HCT116 (cell line): Measurements from ENCODE around the gene IGFBP2. TPM values are rescaled to one million over a fixed set of nuclear protein-coding genes. Genes with fewer than 3 reads are reported as not detected.

Experiments
- ATAC-seq: fragments of 200-7000 bp; cut with Tn5 transposase; 2 replicates; pipeline ENCODE4 v1.9.1; 2020; ENCODE audit warnings: mild to moderate bottlenecking, moderate library complexity
- BruUV-seq: library from RNA; stranded (reverse); fragments of 400-500 nt; replicated peaks from 2 replicates; lab custom pipeline; 2021; lab: Mats Ljungman, UMichigan
- CTCF ChIA-PET: fragments of 300-600 bp; sonication (Branson Sonifier 250); formaldehyde crosslinking; loops from one replicate; lab custom pipeline; 2021; ENCODE audit warnings: antibody characterized with exemption; lab: Charles Lee
- POLR2A ChIA-PET: fragments of 300-600, 350-600 bp; sonication (Branson Sonifier 250); formaldehyde crosslinking; loops from one replicate; lab custom pipeline; 2021; ENCODE audit warnings: antibody characterized with exemption; lab: Charles Lee
- RAD21 ChIA-PET, 2 experiments: fragments of 300-600 bp; sonication (Branson Sonifier 250); formaldehyde crosslinking; loops; one replicate each; lab custom pipeline; 2023; ENCODE audit warnings: low total read pairs in 2 of 2; ENCODE audit not compliant: uncharacterized antibody in 2 of 2, unreplicated experiment in 2 of 2, low non-redundant PET in 1 of 2; lab: Charles Lee
- DNase-seq: peaks from one replicate; pipeline ENCODE4 v3.0.0-alpha.2; 2010; ENCODE audit warnings: low read depth, low spot score
- H2AFZ ChIP-seq: fragments of 200-600 bp; shearing (Covaris generic), sonication (generic); 2 replicates; pipeline ENCODE4 v1.6.1; 2017; ENCODE audit warnings: low read depth, mixed run types, mixed read lengths, antibody characterized with exemption, low read length; ENCODE audit not compliant: poor library complexity, severe bottlenecking
- H3K27ac ChIP-seq: 2 replicates; pipeline ENCODE4 v1.5.1; 2012; ENCODE audit warnings: low read depth, low read length
- H3K27me3 ChIP-seq: fragments of 200-600 bp; sonication (generic); 2 replicates; pipeline ENCODE4 v1.6.1; 2016; ENCODE audit warnings: mixed run types, low read length, mixed read lengths; ENCODE audit not compliant: insufficient read depth
- H3K36me3 ChIP-seq, 2 experiments: fragments of 200-500 bp in 1 of 2; fragments of 200-600 bp in 1 of 2; sonication (Bioruptor generic) in 1 of 2; sonication (generic) in 1 of 2; 2 replicates each; pipeline versions ENCODE4 v1.5.1 to v1.6.1; 2014 to 2016; ENCODE audit warnings: low read length in 2 of 2, inconsistent platforms in 1 of 2, mixed read lengths in 1 of 2, mixed run types in 1 of 2; ENCODE audit not compliant: insufficient read depth in 2 of 2, control insufficient read depth in 1 of 2
- H3K4me1 ChIP-seq, 2 experiments: fragments of 200-600 bp in 1 of 2; sonication (generic) in 1 of 2; 2 replicates each; pipeline versions ENCODE4 v1.5.1 to v1.6.1; 2012 to 2017; ENCODE audit warnings: low read length in 2 of 2, inconsistent platforms in 1 of 2, mild to moderate bottlenecking in 1 of 2, mixed read lengths in 1 of 2, mixed run types in 1 of 2, moderate library complexity in 1 of 2; ENCODE audit not compliant: insufficient read depth in 2 of 2, control insufficient read depth in 1 of 2
- H3K4me2 ChIP-seq: fragments of 200-600 bp; sonication (generic); 2 replicates; pipeline ENCODE4 v1.6.1; 2017; ENCODE audit warnings: mixed run types, low read length, mixed read lengths
- H3K4me3 ChIP-seq, 2 experiments: fragments of 200-600 bp in 1 of 2; sonication (generic) in 1 of 2; replicated peaks in 1 of 2; 2 replicates each; pipeline ENCODE4 v1.5.1; 2011 to 2016; ENCODE audit warnings: low read length in 2 of 2, control low read depth in 1 of 2, low read depth in 1 of 2, mild to moderate bottlenecking in 1 of 2, mixed read lengths in 1 of 2, mixed run types in 1 of 2
- H3K79me2 ChIP-seq: fragments of 200-600 bp; sonication (generic); 2 replicates; pipeline ENCODE4 v1.6.1; 2017; ENCODE audit warnings: mild to moderate bottlenecking, mixed run types, low read length, moderate library complexity, mixed read lengths; ENCODE audit not compliant: insufficient read depth
- H3K9ac ChIP-seq: fragments of 200-600 bp; sonication (generic); 2 replicates; pipeline ENCODE4 v1.6.1; 2016; ENCODE audit warnings: low read length, mixed read lengths
- H3K9me2 ChIP-seq: fragments of 200-600 bp; sonication (generic), shearing (Covaris generic); 2 replicates; pipeline ENCODE4 v1.6.1; 2017; ENCODE audit warnings: mixed run types, mild to moderate bottlenecking, moderate library complexity; ENCODE audit not compliant: insufficient read depth
- H3K9me3 ChIP-seq, 2 experiments: fragments of 200-500 bp in 1 of 2; fragments of 200-600 bp in 1 of 2; sonication (Bioruptor generic) in 1 of 2; sonication (generic) in 1 of 2; 2 replicates each; pipeline ENCODE4 v1.6.1; 2014 to 2017; ENCODE audit warnings: low read length in 2 of 2, mixed read lengths in 2 of 2, inconsistent platforms in 1 of 2, low read depth in 1 of 2, mild to moderate bottlenecking in 1 of 2, mixed run types in 1 of 2, moderate library complexity in 1 of 2; ENCODE audit not compliant: control insufficient read depth in 1 of 2, insufficient read depth in 1 of 2
- H4K20me1 ChIP-seq: fragments of 200-600 bp; sonication (generic), shearing (Covaris generic); 2 replicates; pipeline ENCODE4 v1.6.1; 2017; ENCODE audit warnings: mixed run types, mild to moderate bottlenecking, moderate library complexity; ENCODE audit not compliant: insufficient read depth
- CTCF ChIP-seq, 3 experiments: fragments of 200-600 bp in 1 of 3; sonication (generic) in 1 of 3; IDR thresholded peaks in 2 of 3; conservative IDR thresholded peaks in 1 of 3; 2 replicates each; pipeline ENCODE4 v1.5.1; 2012 to 2017; ENCODE audit warnings: low read depth in 2 of 3, low read length in 2 of 3, antibody characterized with exemption in 1 of 3, borderline replicate concordance in 1 of 3, control low read depth in 1 of 3, mild to moderate bottlenecking in 1 of 3, mixed read lengths in 1 of 3, mixed run types in 1 of 3, moderate library complexity in 1 of 3; ENCODE audit not compliant: insufficient read depth in 1 of 3
- MAX ChIP-seq: IDR thresholded peaks from 2 replicates; pipeline ENCODE4 v1.6.1; 2012
- RAD21 ChIP-seq: IDR thresholded peaks from 2 replicates; pipeline ENCODE4 v1.6.1; 2012; ENCODE audit warnings: low read depth, mild to moderate bottlenecking
- SRF ChIP-seq: IDR thresholded peaks from 2 replicates; pipeline ENCODE4 v1.6.1; 2012; ENCODE audit warnings: low read depth
- ZNF274 ChIP-seq: fragments of 200-500 bp; sonication (Bioruptor generic); IDR thresholded peaks from 2 replicates; pipeline ENCODE4 v1.6.1; 2014; ENCODE audit warnings: mild to moderate bottlenecking, low read depth, low read length, inconsistent platforms
- intact Hi-C: fragments of 100-400 bp; cut with micrococcal nuclease; formaldehyde crosslinking; loops from 2 replicates; pipeline ENCODE4 v1.10.0; 2022
- total RNA-seq: library from RNA; stranded (reverse); gene quantifications from one replicate; pipeline ENCODE4 v1.2.1, GENCODE V29; 2021; ENCODE audit not compliant: unreplicated experiment

The IGFBP2 gene
- total RNA-seq, 1 experiment from 2014 or later = 143 TPM

- no peak overlapping the region for H3K4me2 ChIP-seq
- H3K36me3 ChIP-seq = no peaks in the 10 kb centered on the region
- no peak for DNase-seq
- no TSS peak for BruUV-seq
- H3K27me3 ChIP-seq = peaks cover 22% of the 10 kb centered on the region; the same call in 1 of the 2 replicates
- peaks cover 20 to 35% of the 10 kb centered on the region in 2 experiments for H3K4me1 ChIP-seq
- TF ChIP-seq MAX (no peak), ZNF274 (no peak)
- RAD21 ChIA-PET = interaction anchor here in 1 of 2 experiments (1.0 kb wide), 1 partner anchor 468 kb away, joined by 3 read pairs; no protein-coding TSS in a partner anchor
- no peak for ATAC-seq
- intact Hi-C loops = loop anchor here (1.0 to 5.0 kb wide), 4 partner anchors 812 to 1014 kb away; no protein-coding TSS in a partner anchor
- CTCF ChIA-PET = interaction anchor here (0.8 to 2.6 kb wide), 13 partner anchors 10 to 1015 kb away, joined by 3 to 20 read pairs (median 4); no protein-coding TSS in a partner anchor
- H4K20me1 ChIP-seq = no peaks in the 10 kb centered on the region
- H3K27ac ChIP-seq = no peak overlapping the region
- H3K4me3 ChIP-seq = no peak overlapping the region
- no peak overlapping the region for H2AFZ ChIP-seq
- no peak overlapping the region for H3K9ac ChIP-seq
- peaks cover 3% of the 10 kb centered on the region; the same call in 1 of the 2 replicates for H3K9me2 ChIP-seq
- H3K9me3 ChIP-seq = no peaks in the 10 kb centered on the region
- H3K79me2 ChIP-seq = no peaks in the 10 kb centered on the region
- POLR2A ChIA-PET = no interaction called here
Observed at GRCh38 chr2:216698293-216698692, 65.1 kb downstream of the IGFBP2 start.

GRCh38 chr2:216698895-216699294 lies 65.7 kb downstream of the IGFBP2 start:
- ChIA-PET POLR2A (no interaction called here), RAD21 (interaction anchor here in 1 of 2 experiments (0.6 to 1.0 kb wide), 2 partner anchors 16 to 467 kb away, joined by 3 to 5 read pairs; no protein-coding TSS in a partner anchor)
- intact Hi-C loops = loop anchor here (1.0 to 5.0 kb wide), 4 partner anchors 811 to 1013 kb away; no protein-coding TSS in a partner anchor
- Histone ChIP-seq H3K4me2 (peak overlapping the region; percentile 35; the same call in 1 of the 2 replicates), H3K9ac (no peak overlapping the region), H3K4me1 (peaks cover 20 to 30% of the 10 kb centered on the region in 2 experiments), H3K9me2 (peaks cover 3% of the 10 kb centered on the region; the same call in 1 of the 2 replicates), H3K27ac (no peak overlapping the region), H3K27me3 (peaks cover 22% of the 10 kb centered on the region; the same call in 1 of the 2 replicates), H2AFZ (peak overlapping the region; percentile 16)
- DNase-seq (peak; percentile 48), ATAC-seq (peak; percentile 80)
- TF ChIP-seq SRF (no peak), CTCF (IDR thresholded peaks at IDR 0.05 in 2 of 3, conservative IDR thresholded peaks at IDR 0.05 in 1 of 3; ENCODE audit: borderline replicate concordance in 1 of 3, insufficient read depth in 1 of 3, low read depth in 2 of 3, low read length in 2 of 3) (peak; percentile 57 to 74 (median 67); a peak in 5 of 6 replicates), RAD21 (peak; percentile 88)
- TF ChIP-seq, all 23 proteins: peak for 2
- H3K4me3 ChIP-seq = no peak overlapping the region
- H3K9me3 ChIP-seq = no peaks in the 10 kb centered on the region
- no peaks in the 10 kb centered on the region for H4K20me1 ChIP-seq
- CTCF ChIA-PET = interaction anchor here (0.8 to 2.6 kb wide), 12 partner anchors 10 to 1015 kb away, joined by 3 to 20 read pairs (median 4); no protein-coding TSS in a partner anchor
- no peaks in the 10 kb centered on the region for H3K79me2 ChIP-seq
- no peaks in the 10 kb centered on the region for H3K36me3 ChIP-seq
- BruUV-seq = no TSS peak
